GM12875 (cell line): ENCODE data around the gene DDX54.

Experiments used
- H3K4me3 ChIP-seq: one replicate; pipeline ENCODE4 v1.5.1; 2011; ENCODE audit warnings: low read depth, low read length, control low read depth
- CTCF ChIP-seq: IDR thresholded peaks from 2 replicates; pipeline ENCODE4 v1.5.1; 2011; ENCODE audit warnings: low read depth, mild to moderate bottlenecking, control low read depth, inconsistent platforms, low read length, moderate library complexity, borderline replicate concordance; ENCODE audit not compliant: insufficient read depth

The DDX54 gene

GRCh38 chr12:113159937-113160336 lies 25.3 kb downstream of the DDX54 start:
- H3K4me3 ChIP-seq = no peak overlapping the region
- no peak for TF ChIP-seq CTCF

- TF ChIP-seq CTCF = no peak
- H3K4me3 ChIP-seq = no peak overlapping the region
Measured at GRCh38 chr12:113158439-113159203, 26.7 kb downstream of the DDX54 start.

- no peak overlapping the region for H3K4me3 ChIP-seq
- no peak for TF ChIP-seq CTCF
Measured at GRCh38 chr12:113157218-113157859, 27.9 kb downstream of the DDX54 start.

- no peak for TF ChIP-seq CTCF
- H3K4me3 ChIP-seq = no peak overlapping the region
Measured at GRCh38 chr12:113155646-113156045, 29.6 kb downstream of the DDX54 start.

GRCh38 chr12:113155060-113155459 lies 30.2 kb downstream of the DDX54 start:
- TF ChIP-seq CTCF = no peak

GRCh38 chr12:113154351-113154973 lies 30.8 kb downstream of the DDX54 start:
- no peak overlapping the region for H3K4me3 ChIP-seq
- TF ChIP-seq CTCF = no peak

More at GRCh38 chr12:113155060-113155459, 30.2 kb downstream of the DDX54 start:
- no peak overlapping the region for H3K4me3 ChIP-seq
